AG09309 (cell line): ENCODE data around the gene TMTC1.

Source experiments
- DNase-seq: peaks from one replicate; pipeline ENCODE4 v3.0.0-alpha.2; 2010; ENCODE audit warnings: low read depth
- H3K4me3 ChIP-seq: 2 replicates; pipeline ENCODE4 v1.5.1; 2011; ENCODE audit warnings: mild to moderate bottlenecking, low read depth, low read length, moderate library complexity; ENCODE audit not compliant: control insufficient read depth
- CTCF ChIP-seq: IDR thresholded peaks from 2 replicates; pipeline ENCODE4 v1.5.1; 2011; ENCODE audit warnings: mild to moderate bottlenecking, low read depth, low read length, inconsistent platforms; ENCODE audit not compliant: insufficient read depth, control insufficient read depth; ENCODE audit errors: missing control alignments

Gene TMTC1

GRCh38 chr12:29743801-29744200, 39.9 kb downstream of the TMTC1 start:
- no peak for TF ChIP-seq CTCF
- H3K4me3 ChIP-seq = no peak overlapping the region
- DNase-seq = no peak

GRCh38 chr12:29743077-29743476, 40.7 kb downstream of the TMTC1 start:
- TF ChIP-seq CTCF = no peak
- no peak for DNase-seq
- no peak overlapping the region for H3K4me3 ChIP-seq

- no peak for TF ChIP-seq CTCF
- no peak for DNase-seq
- H3K4me3 ChIP-seq = no peak overlapping the region
Measured at GRCh38 chr12:29742646-29743045, 41.1 kb downstream of the TMTC1 start.

GRCh38 chr12:29741342-29742241, 42.1 kb downstream of the TMTC1 start:
- H3K4me3 ChIP-seq = no peak overlapping the region
- TF ChIP-seq CTCF = no peak
- no peak for DNase-seq

GRCh38 chr12:29739279-29739991, 44.3 kb downstream of the TMTC1 start:
- no peak for DNase-seq
- no peak for TF ChIP-seq CTCF
- no peak overlapping the region for H3K4me3 ChIP-seq

GRCh38 chr12:29738365-29738764, 45.4 kb downstream of the TMTC1 start:
- no peak overlapping the region for H3K4me3 ChIP-seq
- no peak for DNase-seq
- TF ChIP-seq CTCF = no peak
